SK-N-DZ (cell line): ENCODE measurements around the gene ADCK1.
"Not testable (repeated sequence)": the region's sequence is repeated elsewhere in the genome, so short reads cannot be mapped to it uniquely, and the experiment has no call there.

Source experiments
- DNase-seq: peaks from one replicate; pipeline ENCODE4 v3.0.0-alpha.2; 2015; ENCODE audit warnings: low spot score

ADCK1 gene

GRCh38 chr14:77936138-77936639, 136.3 kb downstream of the ADCK1 start:
- DNase-seq = no peak

- DNase-seq = no peak
Observed at GRCh38 chr14:77947372-77947771, 147.5 kb downstream of the ADCK1 start.

GRCh38 chr14:77950371-77951063, 150.6 kb downstream of the ADCK1 start:
- no peak for DNase-seq

DNA sequence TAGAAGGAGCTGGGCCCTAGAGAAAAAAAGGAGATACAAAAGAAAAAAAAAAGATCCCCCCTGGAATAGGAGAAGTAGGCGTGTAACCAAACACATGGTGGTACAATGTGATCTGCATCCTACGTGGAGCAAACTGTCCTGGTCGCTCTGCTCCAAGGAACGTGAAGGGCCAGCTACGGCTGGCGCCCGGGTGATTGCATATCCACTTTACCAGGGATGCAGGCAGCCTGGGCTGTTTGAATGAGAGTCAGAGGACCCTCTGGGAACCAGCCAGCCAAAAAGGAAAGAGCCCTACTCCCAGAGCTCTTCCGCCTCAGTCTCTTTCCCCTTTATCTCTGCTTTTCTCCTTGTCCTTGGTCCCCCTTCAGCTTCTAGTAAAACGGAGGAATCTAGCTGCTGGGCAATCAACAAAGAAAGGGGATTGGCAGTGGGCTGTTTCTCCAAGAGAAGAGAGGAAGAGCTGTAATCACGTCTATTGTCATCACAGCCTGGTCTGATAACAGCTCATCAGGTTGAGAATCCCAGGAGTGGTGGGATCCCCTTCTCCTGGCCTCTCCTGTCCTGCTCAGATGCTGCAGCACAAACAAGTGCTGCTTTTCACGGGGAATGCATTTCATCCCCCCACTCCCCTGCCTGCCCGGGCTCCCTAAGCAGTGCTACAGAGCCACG, 156.0 kb downstream of the ADCK1 start:
- peak; percentile 45 for DNase-seq

GRCh38 chr14:77959686-77960085, 159.8 kb downstream of the ADCK1 start:
- not testable (repeated sequence) for DNase-seq

- DNase-seq = peak; percentile 38
Observed at GRCh38 chr14:77961847-77962580, 162.1 kb downstream of the ADCK1 start.

DNA sequence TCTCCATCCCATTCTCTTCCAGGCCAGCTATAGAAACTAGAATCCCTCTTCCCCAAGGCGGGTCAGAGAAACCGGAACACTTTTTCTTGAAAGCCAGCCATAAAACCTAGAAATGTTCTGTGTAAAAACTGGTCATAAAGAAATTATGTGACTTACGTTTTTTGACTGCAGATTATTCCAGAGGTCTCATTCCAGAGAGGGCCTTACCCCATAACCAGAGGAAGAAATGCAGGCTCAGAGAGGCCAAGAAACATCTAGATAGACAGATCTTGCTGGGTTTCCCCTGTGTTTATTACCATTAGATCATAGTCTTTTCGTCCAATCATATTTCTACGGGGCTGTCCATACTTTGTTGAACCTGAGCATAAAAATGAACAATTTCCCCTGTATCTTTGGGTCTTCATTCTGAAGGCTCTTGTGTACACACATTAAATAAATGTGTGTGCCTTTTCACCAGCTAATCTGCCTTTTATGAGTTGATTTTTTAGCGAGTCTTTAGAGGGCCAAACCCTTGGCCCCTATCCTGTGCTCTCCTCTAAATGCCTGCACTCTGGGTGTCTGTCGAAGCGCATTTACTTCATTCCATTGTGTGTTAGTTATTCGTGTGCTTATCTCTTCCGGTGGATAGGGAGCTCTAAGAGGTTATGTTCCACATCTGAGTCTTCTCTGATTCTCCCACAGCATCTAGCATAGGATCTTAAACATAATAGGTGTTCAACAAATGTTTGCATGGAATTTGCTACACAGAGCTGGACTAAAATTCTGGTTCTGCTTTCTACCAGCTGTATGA, 163.0 kb downstream of the ADCK1 start:
- DNase-seq = no peak

GRCh38 chr14:77964586-77964985, 164.7 kb downstream of the ADCK1 start:
- DNase-seq = no peak

- no peak for DNase-seq
Observed at GRCh38 chr14:77965050-77965449, 165.1 kb downstream of the ADCK1 start.

- DNase-seq = no peak
Observed at GRCh38 chr14:77965919-77966435, 166.1 kb downstream of the ADCK1 start.

GRCh38 chr14:77967110-77967509, 167.2 kb downstream of the ADCK1 start:
- no peak for DNase-seq

DNA sequence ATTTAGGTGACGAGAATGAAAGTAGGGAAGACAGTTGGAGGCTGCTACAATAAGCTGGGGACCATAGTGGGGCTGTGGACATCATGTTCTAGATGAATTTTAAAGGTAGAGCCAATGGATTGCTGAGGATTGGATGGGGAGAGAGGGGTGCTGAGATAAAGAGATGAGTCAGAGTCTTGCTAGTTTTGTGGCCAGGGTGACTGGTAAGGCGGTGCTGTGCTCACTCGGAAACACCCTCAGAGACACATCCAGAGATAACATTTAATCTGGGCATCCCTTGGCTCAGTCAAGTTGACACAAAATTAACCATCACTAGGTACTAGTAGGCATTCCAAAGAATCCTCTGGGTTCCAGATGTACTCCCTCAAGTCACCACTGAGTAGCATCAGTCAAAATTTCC, 170.7 kb downstream of the ADCK1 start:
- no peak for DNase-seq

DNA sequence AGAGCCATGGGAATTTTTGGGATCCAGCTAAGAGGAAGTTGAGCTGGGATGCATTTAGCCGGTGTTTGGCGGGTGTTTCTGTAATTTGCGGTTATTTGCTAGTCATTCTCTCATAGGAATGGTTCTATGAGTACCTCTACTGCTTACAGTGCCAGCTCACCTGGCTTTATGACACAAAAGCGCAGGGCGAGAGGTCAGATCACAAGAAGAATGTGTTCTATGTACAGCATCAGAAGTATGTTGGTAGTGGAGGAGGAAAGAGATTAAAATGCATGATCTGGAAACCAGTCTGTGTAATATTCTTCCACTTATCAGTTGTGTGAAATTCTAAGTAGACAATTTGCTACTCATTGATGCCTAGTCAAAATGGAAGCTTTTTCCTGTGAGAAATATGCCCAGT, 173.3 kb downstream of the ADCK1 start:
- no peak for DNase-seq

GRCh38 chr14:77976591-77976990, 176.7 kb downstream of the ADCK1 start:
- DNase-seq = no peak

GRCh38 chr14:77979171-77979570, 179.3 kb downstream of the ADCK1 start:
- no peak for DNase-seq

DNA sequence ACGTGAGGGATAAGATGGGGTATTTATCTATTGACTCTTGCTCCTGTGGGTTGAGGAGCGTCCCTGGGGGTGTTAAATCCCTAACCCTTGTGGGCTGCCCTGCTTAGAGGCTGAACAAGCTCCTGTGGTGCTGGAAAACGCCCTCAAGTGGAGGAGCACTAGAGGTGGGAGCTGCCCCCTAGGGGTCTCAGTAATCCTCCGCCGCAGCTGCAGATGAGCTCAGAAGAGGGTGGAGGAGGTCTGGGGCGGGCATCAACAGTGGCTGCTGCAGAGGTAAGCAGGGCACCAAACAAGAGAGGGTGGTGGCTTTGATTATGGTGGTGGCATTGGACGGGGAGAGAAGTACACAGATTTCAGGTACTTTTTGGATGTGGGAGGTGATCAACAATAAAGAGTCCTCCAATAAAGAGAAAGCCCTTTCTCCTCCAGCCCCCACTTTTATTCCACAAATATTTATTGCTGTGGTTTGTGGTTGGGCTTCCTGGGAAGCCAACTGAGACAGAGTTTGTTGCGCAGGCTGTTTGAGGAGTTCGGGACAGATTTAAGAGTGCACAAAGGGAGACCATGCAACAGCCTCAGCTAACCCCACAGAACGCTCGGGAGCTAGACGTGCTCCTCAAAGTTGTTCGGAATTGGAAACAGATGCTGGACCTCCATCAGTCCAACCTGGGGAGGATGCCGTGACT, 179.9 kb downstream of the ADCK1 start:
- DNase-seq = peak; percentile 12

GRCh38 chr14:77980475-77981321, 180.8 kb downstream of the ADCK1 start:
- no peak for DNase-seq
